ENCODE data around the gene PRDM7.

- TF ChIP-seq CTCF (conservative IDR thresholded peaks at IDR 0.05): no peak
- TF ChIP-seq ZFX (IDR thresholded peaks at IDR 0.05): no peak
These were observed 30.0 kb downstream of the PRDM7 start for GRCh38 chr16:90046971-90047713.

All from C4-2B (cell line).